KG1 (cell line): Measurements from ENCODE around the gene KRT83.
"Not testable (repeated sequence)": the region's sequence is repeated elsewhere in the genome, so short reads cannot be mapped to it uniquely, and the experiment has no call there.

Experiments used
- DNase-seq: peaks from one replicate; lab custom pipeline; 2025; lab: John Stamatoyannopoulos, UW

The KRT83 gene

GRCh38 chr12:52308806-52309425, 12.3 kb downstream of the KRT83 start:
- no peak for DNase-seq

DNA sequence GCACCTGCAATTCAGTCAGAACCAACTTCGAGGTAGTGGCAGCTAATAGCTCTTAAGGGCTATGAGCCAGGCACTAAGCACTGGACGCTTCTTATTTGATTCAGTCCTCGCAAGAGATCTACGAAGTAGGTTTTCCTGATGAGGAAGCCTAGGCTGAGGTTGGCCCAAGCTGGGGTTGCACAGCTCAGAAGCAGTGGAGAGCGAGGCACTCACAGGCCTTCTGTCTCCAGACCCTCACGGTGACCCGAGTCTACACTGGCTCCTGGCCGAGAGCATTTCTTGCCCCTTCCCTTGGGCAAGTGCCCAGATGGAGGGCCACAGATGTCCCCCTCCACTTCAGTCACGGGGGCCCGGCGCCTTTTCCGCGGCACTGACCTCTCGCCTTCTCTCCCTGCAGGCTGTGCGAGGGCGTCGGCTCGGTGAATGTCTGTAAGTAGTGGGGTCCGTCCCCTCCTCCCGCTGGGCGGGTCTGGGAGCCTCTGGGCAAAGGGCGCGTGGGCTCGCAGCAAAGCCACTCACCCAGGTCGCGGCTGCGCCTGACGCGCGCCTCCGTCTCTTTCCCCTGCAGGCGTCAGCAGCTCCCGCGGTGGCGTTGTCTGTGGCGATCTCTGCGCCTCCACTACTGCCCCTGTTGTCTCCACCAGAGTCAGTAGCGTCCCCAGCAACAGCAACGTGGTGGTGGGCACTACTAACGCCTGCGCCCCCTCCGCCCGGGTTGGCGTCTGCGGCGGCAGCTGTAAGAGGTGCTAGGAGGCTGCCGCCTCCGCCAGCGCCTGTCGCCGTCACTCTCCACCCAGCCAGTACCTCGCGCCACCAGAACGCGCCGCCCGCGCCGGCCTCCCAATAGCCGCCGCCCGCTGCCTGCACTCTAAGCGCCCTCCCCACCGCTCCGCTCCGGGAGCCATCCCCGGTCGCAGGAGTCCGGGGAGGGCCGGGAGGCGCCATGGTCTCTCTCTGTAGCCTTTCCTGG, 13.1 kb downstream of the KRT83 start:
- no peak for DNase-seq

- DNase-seq: no peak
Observed at GRCh38 chr12:52306731-52307130, 14.5 kb downstream of the KRT83 start.

- DNase-seq: no peak
Observed at GRCh38 chr12:52305921-52306705, 15.1 kb downstream of the KRT83 start.

- not testable (repeated sequence) for DNase-seq
Observed at GRCh38 chr12:52304941-52305411, 16.2 kb downstream of the KRT83 start.

GRCh38 chr12:52302242-52302914, 18.8 kb downstream of the KRT83 start:
- not testable (repeated sequence) for DNase-seq

DNA sequence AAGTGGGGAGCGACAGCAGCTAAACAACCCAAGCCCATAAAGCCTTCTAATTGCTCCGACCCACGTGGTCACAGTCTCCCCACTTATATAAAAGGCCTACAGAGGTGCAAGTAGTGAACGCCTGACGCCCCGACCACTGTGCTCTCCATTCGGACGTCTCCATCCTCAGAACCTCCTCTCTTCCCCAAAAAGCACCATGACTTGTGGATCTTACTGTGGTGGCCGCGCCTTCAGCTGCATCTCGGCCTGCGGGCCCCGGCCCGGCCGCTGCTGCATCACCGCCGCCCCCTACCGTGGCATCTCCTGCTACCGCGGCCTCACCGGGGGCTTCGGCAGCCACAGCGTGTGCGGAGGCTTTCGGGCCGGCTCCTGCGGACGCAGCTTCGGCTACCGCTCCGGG, 19.5 kb downstream of the KRT83 start:
- DNase-seq: not testable (repeated sequence)

- DNase-seq: no peak
Observed at GRCh38 chr12:52300796-52301691, 20.2 kb downstream of the KRT83 start.

GRCh38 chr12:52298677-52299190, 22.5 kb downstream of the KRT83 start:
- no peak for DNase-seq

DNA sequence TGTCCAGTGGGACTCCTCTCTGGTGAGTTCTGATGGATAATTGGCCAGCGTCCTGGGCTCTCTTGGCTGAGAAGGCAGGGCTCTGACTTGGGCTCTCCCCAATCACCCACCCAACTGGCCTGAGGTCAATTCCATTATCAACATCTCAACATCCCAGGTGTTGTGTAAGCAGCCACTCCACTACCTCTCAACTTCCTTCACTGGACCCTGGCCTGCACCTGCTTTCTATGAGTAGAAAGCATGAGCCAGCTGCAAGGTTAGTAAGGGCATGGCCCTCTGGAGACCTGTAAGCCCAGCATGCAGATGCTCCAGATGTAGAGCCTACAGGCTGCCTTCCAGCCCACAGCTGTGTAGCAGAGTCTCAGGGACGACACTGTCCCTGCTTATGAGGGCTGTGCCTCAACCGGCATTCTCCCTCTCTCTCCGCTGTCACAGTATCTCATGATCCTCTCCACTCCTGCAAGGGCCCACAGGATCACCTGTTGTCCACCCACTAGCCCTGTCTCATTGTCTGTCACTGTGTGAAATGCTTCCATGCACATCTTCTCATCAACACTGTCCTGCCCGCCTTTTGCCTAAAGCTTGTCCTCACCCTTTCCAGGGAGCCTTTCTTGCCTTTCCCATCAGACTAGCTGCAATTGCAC, 24.5 kb downstream of the KRT83 start:
- no peak for DNase-seq

DNA sequence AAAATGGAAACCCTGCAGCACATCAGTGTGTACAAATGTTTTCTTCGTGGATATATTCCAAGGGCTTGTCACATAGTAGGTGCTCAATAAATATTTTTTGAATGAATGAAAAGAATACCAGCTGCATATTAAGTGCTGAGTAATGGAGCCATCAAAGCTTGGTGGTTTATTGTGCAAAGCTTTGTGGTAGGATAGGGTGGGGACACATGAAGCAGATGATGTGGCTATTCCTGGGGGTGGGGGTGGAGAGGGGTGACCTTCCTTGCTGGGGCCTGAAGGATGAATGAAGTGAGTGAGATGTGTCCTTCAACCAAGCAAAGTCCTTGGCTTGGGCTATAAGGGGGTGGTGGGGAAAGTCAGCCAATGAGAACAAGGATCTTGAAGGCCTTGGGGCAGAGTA, 25.5 kb downstream of the KRT83 start:
- no peak for DNase-seq

GRCh38 chr12:52294803-52295202, 26.4 kb downstream of the KRT83 start:
- no peak for DNase-seq

DNA sequence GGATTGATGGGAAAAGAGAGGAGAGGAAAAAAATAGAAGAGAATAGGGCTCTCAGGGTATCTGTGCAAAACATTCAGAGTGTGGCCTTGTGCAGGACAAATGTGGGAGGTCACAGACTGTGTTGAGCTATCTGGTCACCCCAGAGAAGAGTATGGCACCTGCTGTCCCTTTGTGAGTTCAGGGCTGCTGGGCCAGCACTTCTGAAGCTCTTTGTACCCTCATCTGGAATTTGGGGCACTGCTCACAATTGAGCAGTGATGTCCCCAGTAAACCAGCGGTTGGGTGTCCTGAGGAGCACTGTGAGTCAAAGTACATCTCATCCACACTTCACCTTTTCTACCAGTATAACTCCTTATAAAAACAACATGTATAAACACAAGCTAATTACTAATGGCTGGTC, 27.3 kb downstream of the KRT83 start:
- no peak for DNase-seq

- no peak for DNase-seq
Observed at GRCh38 chr12:52291267-52291935, 29.8 kb downstream of the KRT83 start, which contains the start of gene KRT81. Gene KRT81 (minus strand): TSS chr12:52291534. CDS start chr12:52291465, 69 bp downstream.

DNA sequence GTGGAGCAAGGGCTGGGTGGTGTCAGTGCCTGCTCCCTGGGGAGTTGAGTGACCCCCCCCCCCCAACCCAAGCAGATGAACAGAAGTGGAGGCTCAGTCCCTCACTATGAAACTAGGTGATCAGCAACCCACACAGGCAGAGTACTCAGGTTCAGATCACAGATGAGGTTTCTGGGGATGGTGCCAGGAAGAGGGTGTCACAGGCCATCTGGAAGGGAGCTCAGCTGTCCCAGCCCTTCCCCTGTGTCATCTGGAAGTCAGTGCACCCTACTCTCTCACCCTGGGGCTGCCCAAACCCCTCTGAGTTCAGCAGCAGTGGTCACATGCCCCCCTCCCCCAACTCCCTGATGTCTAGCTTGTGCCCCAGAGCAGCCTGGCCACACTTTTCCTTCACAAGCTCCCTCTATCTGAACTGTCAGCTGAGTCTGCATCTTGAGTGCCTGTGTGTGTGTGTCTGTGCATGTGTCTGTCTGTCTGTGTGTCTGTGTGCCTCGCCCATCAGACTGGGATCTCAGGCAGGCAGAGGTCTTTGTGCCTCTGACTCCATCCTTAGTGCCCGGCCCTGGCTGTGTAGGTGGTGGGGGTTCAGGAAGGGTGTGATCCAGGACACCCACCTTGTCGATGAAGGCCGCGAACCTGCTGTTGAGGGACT, 30.6 kb downstream of the KRT83 start:
- not testable (repeated sequence) for DNase-seq

- DNase-seq: not testable (repeated sequence)
Observed at GRCh38 chr12:52287816-52288805, 33.1 kb downstream of the KRT83 start.
